Suprapubic skin (tissue), 4 donors: Measurements from ENCODE around the gene MAP3K15. TPM values are rescaled to one million over a fixed set of nuclear protein-coding genes. Genes with fewer than 3 reads are reported as not detected.
A peak's percentile ranks its signal among the peaks of the same experiment; 100 is the strongest.

Source experiments
- DNase-seq, 2 donors: peaks; one replicate each; pipeline ENCODE4 v3.0.0-alpha.2; 2019; ENCODE audit warnings: low spot score in 2 of 2
- H3K27ac ChIP-seq: fragments of 200-600 bp; sonication (generic); one replicate; pipeline ENCODE4 v1.5.1; 2019
- H3K27me3 ChIP-seq: fragments of 200-600 bp; sonication (generic); one replicate; pipeline ENCODE4 v1.5.1; 2019
- H3K36me3 ChIP-seq: fragments of 200-600 bp; sonication (generic); one replicate; pipeline ENCODE4 v1.5.1; 2019
- H3K4me1 ChIP-seq: fragments of 200-600 bp; sonication (generic); one replicate; pipeline ENCODE4 v1.5.1; 2019
- H3K4me3 ChIP-seq: fragments of 200-600 bp; sonication (generic); one replicate; pipeline ENCODE4 v1.5.1; 2019; ENCODE audit warnings: mild to moderate bottlenecking
- H3K9me3 ChIP-seq: fragments of 200-600 bp; sonication (generic); one replicate; pipeline ENCODE4 v1.5.1; 2019
- EP300 ChIP-seq: sonication (generic); formaldehyde crosslinking; IDR thresholded peaks from one replicate; pipeline ENCODE4 v1.6.1; 2017; ENCODE audit warnings: antibody characterized with exemption
- POLR2A ChIP-seq, 2 donors: fragments of 450-650 bp; IDR thresholded peaks; one replicate each; pipeline ENCODE4 v1.6.1; 2017; ENCODE audit warnings: antibody characterized with exemption in 2 of 2, mild to moderate bottlenecking in 2 of 2, moderate library complexity in 2 of 2
- POLR2AphosphoS5 ChIP-seq, 3 donors: sonication (generic); formaldehyde crosslinking; IDR thresholded peaks; one replicate each; pipeline ENCODE4 v1.6.1; 2017; ENCODE audit warnings: antibody characterized with exemption in 3 of 3
- WGBS: methylation state at CpG from one replicate; pipeline ENCODE4 v1.1.5; 2018; 5-methylcytosine and 5-hydroxymethylcytosine counted together
- total RNA-seq, 4 donors: library from RNA; depleted of rRNA; stranded (reverse); fragments of >200 nt; gene quantifications; one replicate each; pipeline ENCODE4 v1.1.0, GENCODE V29; 2016
- TF ChIP-seq, protein P1 (sequence below), 2 donors: fragments of 200-600 bp in 1 of 2; fragments of 450-650 bp in 1 of 2; sonication (generic) in 1 of 2; IDR thresholded peaks; one replicate each; pipeline ENCODE4 v1.5.1; 2016 to 2019; ENCODE audit warnings: antibody characterized with exemption in 2 of 2, mild to moderate bottlenecking in 1 of 2, moderate library complexity in 1 of 2

MAP3K15 gene, protein sequence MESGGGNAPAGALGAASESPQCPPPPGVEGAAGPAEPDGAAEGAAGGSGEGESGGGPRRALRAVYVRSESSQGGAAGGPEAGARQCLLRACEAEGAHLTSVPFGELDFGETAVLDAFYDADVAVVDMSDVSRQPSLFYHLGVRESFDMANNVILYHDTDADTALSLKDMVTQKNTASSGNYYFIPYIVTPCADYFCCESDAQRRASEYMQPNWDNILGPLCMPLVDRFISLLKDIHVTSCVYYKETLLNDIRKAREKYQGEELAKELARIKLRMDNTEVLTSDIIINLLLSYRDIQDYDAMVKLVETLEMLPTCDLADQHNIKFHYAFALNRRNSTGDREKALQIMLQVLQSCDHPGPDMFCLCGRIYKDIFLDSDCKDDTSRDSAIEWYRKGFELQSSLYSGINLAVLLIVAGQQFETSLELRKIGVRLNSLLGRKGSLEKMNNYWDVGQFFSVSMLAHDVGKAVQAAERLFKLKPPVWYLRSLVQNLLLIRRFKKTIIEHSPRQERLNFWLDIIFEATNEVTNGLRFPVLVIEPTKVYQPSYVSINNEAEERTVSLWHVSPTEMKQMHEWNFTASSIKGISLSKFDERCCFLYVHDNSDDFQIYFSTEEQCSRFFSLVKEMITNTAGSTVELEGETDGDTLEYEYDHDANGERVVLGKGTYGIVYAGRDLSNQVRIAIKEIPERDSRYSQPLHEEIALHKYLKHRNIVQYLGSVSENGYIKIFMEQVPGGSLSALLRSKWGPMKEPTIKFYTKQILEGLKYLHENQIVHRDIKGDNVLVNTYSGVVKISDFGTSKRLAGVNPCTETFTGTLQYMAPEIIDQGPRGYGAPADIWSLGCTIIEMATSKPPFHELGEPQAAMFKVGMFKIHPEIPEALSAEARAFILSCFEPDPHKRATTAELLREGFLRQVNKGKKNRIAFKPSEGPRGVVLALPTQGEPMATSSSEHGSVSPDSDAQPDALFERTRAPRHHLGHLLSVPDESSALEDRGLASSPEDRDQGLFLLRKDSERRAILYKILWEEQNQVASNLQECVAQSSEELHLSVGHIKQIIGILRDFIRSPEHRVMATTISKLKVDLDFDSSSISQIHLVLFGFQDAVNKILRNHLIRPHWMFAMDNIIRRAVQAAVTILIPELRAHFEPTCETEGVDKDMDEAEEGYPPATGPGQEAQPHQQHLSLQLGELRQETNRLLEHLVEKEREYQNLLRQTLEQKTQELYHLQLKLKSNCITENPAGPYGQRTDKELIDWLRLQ (N-terminal part only)
- not detected for total RNA-seq

DNA sequence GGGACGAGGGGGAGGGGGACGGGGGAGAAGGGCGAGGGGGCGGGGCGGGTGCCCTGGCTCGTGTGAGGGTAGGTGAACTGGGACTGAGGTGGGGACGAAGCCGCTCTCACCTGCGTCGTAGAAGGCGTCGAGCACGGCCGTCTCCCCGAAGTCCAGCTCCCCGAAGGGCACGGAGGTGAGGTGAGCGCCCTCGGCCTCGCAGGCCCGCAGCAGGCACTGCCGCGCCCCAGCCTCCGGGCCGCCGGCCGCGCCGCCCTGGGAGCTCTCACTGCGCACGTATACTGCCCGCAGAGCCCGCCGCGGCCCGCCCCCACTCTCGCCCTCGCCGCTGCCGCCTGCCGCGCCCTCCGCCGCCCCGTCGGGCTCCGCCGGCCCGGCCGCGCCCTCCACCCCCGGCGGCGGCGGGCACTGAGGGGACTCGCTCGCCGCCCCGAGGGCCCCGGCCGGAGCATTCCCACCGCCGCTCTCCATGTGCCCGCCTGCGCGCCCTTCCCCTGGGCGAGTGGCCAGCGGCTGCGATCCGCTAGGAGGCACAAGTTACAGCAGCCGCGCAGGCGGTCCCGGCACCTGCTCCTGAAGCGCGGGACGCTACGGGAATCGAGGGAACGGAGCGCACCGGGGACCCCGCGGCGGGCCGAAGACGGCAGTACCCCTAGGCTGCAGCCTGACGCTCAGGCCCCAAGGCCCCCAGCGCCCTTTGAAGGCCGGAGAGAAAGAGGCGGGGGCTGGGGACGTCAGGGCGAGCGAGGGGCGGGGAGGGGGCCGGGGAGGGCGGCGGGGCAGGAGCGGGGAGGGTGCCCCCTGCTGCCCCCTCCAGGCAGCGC lies at the start of gene MAP3K15:
Gene MAP3K15, minus strand, starts transcription at position 718 of the 824 bp plus-strand sequence. Its CDS starts 247 bp downstream, at position 471.
- no peak for DNase-seq
- 52% methylated on average over 30 of the region's 100 CpGs for WGBS
- no peaks in the 10 kb centered on the region for H3K9me3 ChIP-seq
- no peak within 1 kb of the TSS for H3K27ac ChIP-seq
- H3K4me1 ChIP-seq, result peaks cover 5% of the 10 kb centered on the region
- no peaks in the 10 kb centered on the region for H3K36me3 ChIP-seq
- peak within 1 kb of the TSS; percentile 37 for H3K4me3 ChIP-seq
- peaks cover 15% of the 10 kb centered on the region for H3K27me3 ChIP-seq
- TF ChIP-seq POLR2A (IDR thresholded peaks at IDR 0.05) (no peak), POLR2AphosphoS5 (IDR thresholded peaks at IDR 0.05) (no peak)

GRCh38 chrX:19564606-19565005 lies 49.3 kb upstream of the MAP3K15 start:
- H3K4me1 ChIP-seq, result no peaks in the 10 kb centered on the region
- no peaks in the 10 kb centered on the region for H3K36me3 ChIP-seq
- WGBS, result 64% methylated on average over 1 of the region's 1 CpG
- no peaks in the 10 kb centered on the region for H3K27me3 ChIP-seq
- H3K27ac ChIP-seq, result no peak overlapping the region
- TF ChIP-seq POLR2A (IDR thresholded peaks at IDR 0.05), result no peak
- TF ChIP-seq EP300, result no peak
- TF ChIP-seq POLR2AphosphoS5 (IDR thresholded peaks at IDR 0.05), result no peak
- TF ChIP-seq, protein P1, sequence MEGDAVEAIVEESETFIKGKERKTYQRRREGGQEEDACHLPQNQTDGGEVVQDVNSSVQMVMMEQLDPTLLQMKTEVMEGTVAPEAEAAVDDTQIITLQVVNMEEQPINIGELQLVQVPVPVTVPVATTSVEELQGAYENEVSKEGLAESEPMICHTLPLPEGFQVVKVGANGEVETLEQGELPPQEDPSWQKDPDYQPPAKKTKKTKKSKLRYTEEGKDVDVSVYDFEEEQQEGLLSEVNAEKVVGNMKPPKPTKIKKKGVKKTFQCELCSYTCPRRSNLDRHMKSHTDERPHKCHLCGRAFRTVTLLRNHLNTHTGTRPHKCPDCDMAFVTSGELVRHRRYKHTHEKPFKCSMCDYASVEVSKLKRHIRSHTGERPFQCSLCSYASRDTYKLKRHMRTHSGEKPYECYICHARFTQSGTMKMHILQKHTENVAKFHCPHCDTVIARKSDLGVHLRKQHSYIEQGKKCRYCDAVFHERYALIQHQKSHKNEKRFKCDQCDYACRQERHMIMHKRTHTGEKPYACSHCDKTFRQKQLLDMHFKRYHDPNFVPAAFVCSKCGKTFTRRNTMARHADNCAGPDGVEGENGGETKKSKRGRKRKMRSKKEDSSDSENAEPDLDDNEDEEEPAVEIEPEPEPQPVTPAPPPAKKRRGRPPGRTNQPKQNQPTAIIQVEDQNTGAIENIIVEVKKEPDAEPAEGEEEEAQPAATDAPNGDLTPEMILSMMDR (IDR thresholded peaks at IDR 0.05), result no peak
- H3K4me3 ChIP-seq, result no peak overlapping the region
- H3K9me3 ChIP-seq, result no peaks in the 10 kb centered on the region
- no peak for DNase-seq

DNA sequence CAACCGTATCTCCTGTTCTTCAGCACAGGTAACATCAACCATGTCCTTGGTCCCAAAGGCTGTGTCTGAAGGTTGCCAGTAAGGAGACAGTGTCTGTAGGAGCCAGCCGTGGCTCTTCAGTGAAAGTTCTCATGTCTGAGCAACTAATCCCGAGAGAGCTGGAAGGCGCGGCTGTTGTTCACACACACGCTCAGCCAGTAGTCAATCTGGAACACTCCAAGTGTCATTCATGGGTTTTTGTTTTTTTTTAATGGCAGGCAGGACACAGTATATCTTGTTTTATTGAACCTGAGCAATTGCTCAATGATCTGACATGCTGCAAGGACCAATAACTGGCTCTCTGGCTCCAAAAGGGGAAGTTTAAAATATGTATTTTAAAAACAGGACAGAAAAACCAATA lies 48.4 kb upstream of the MAP3K15 start:
- no peak overlapping the region for H3K4me3 ChIP-seq
- H3K27ac ChIP-seq, result no peak overlapping the region
- H3K4me1 ChIP-seq, result no peaks in the 10 kb centered on the region
- DNase-seq, result no peak
- no peaks in the 10 kb centered on the region for H3K9me3 ChIP-seq
- TF ChIP-seq, protein P1 (IDR thresholded peaks at IDR 0.05), result no peak
- no peak for TF ChIP-seq POLR2A (IDR thresholded peaks at IDR 0.05)
- no peak for TF ChIP-seq POLR2AphosphoS5 (IDR thresholded peaks at IDR 0.05)
- no peak for TF ChIP-seq EP300
- WGBS, result 68% methylated on average over 6 of the region's 6 CpGs
- H3K27me3 ChIP-seq, result no peaks in the 10 kb centered on the region
- H3K36me3 ChIP-seq, result no peaks in the 10 kb centered on the region

GRCh38 chrX:19563327-19563726 lies 48.0 kb upstream of the MAP3K15 start:
- H3K4me3 ChIP-seq, result no peak overlapping the region
- H3K4me1 ChIP-seq, result no peaks in the 10 kb centered on the region
- H3K27me3 ChIP-seq, result no peaks in the 10 kb centered on the region
- no peak for DNase-seq
- whole genome bisulfite sequencing, result 81% methylated on average over 10 of the region's 10 CpGs
- no peak overlapping the region for H3K27ac ChIP-seq
- H3K9me3 ChIP-seq, result no peaks in the 10 kb centered on the region
- TF ChIP-seq POLR2AphosphoS5 (IDR thresholded peaks at IDR 0.05) (no peak), POLR2A (IDR thresholded peaks at IDR 0.05) (no peak), EP300 (no peak)
- TF ChIP-seq, protein P1 (IDR thresholded peaks at IDR 0.05), result no peak
- H3K36me3 ChIP-seq, result no peaks in the 10 kb centered on the region

GRCh38 chrX:19560611-19561010 lies 45.3 kb upstream of the MAP3K15 start:
- 50% methylated on average over 1 of the region's 1 CpG for WGBS
- DNase-seq, result no peak
- no peak overlapping the region for H3K4me3 ChIP-seq
- H3K36me3 ChIP-seq, result no peaks in the 10 kb centered on the region
- no peaks in the 10 kb centered on the region for H3K4me1 ChIP-seq
- H3K9me3 ChIP-seq, result no peaks in the 10 kb centered on the region
- no peak overlapping the region for H3K27ac ChIP-seq
- no peaks in the 10 kb centered on the region for H3K27me3 ChIP-seq
- TF ChIP-seq EP300 (no peak), POLR2AphosphoS5 (IDR thresholded peaks at IDR 0.05) (no peak), POLR2A (IDR thresholded peaks at IDR 0.05) (no peak)
- TF ChIP-seq, protein P1 (IDR thresholded peaks at IDR 0.05), result no peak
